ENCODE data around the gene AMN1. TPM values are rescaled to one million over a fixed set of nuclear protein-coding genes. Genes with fewer than 3 reads are reported as not detected.

AMN1 gene
- total RNA-seq, 1 experiment from 2014 or later = 26.9 TPM

- RAD21 ChIA-PET (ENCODE audit: low non-redundant PET in 1 of 2, low total read pairs in 2 of 2, uncharacterized antibody in 2 of 2, unreplicated experiment in 2 of 2) = no interaction called here
- BruUV-seq (replicated peaks) = no TSS peak
- no peak for TF ChIP-seq EZH2phosphoT487 (IDR thresholded peaks at IDR 0.05; ENCODE audit: borderline replicate concordance)
- TF ChIP-seq JUND (IDR thresholded peaks at IDR 0.05) = no peak
- no peak for TF ChIP-seq POLR2A (IDR thresholded peaks at IDR 0.05; ENCODE audit: borderline replicate concordance, extremely low read depth, insufficient read depth, insufficient read length)
- no peak for TF ChIP-seq ZFX (IDR thresholded peaks at IDR 0.05)
- TF ChIP-seq ELF1 (IDR thresholded peaks at IDR 0.05; ENCODE audit: borderline replicate concordance, low read depth) = no peak
- TF ChIP-seq ZNF274 (IDR thresholded peaks at IDR 0.05; ENCODE audit: low read depth, low read length) = no peak
- no peak for TF ChIP-seq RAD21 (IDR thresholded peaks at IDR 0.05; ENCODE audit: low read depth)
- TF ChIP-seq MAX (IDR thresholded peaks at IDR 0.05) = no peak
- no peak for TF ChIP-seq REST (IDR thresholded peaks at IDR 0.05; ENCODE audit: low read depth)
- no peak for TF ChIP-seq YY1 (IDR thresholded peaks at IDR 0.05; ENCODE audit: extremely low read depth, insufficient replicate concordance, low read depth, low read length)
- Histone ChIP-seq H3K9ac (ENCODE audit: low read length) (no peak overlapping the region), H4K20me1 (ENCODE audit: insufficient read depth) (no peaks in the 10 kb centered on the region), H3K4me1 (ENCODE audit: control insufficient read depth in 1 of 2, insufficient read depth in 2 of 2, low read length in 2 of 2) (no peaks in the 10 kb centered on the region), H3K4me2 (ENCODE audit: low read length) (no peak overlapping the region), H3K27ac (ENCODE audit: low read depth, low read length) (no peak overlapping the region), H2AFZ (ENCODE audit: low read depth, low read length, poor library complexity, severe bottlenecking) (no peak overlapping the region), H3K9me2 (ENCODE audit: insufficient read depth) (no peaks in the 10 kb centered on the region; the same call in 1 of the 2 replicates), H3K36me3 (ENCODE audit: control insufficient read depth in 1 of 2, insufficient read depth in 2 of 2, low read length in 2 of 2) (no peaks in the 10 kb centered on the region), H3K27me3 (ENCODE audit: insufficient read depth, low read length) (no peaks in the 10 kb centered on the region), H3K4me3 (replicated peaks in 1 of 2; ENCODE audit: low read depth in 1 of 2, low read length in 2 of 2) (no peak overlapping the region), H3K79me2 (ENCODE audit: insufficient read depth, low read length) (no peaks in the 10 kb centered on the region), H3K9me3 (ENCODE audit: control insufficient read depth in 1 of 2, insufficient read depth in 1 of 2, low read depth in 1 of 2, low read length in 2 of 2) (no peaks in the 10 kb centered on the region)
- DNase-seq (ENCODE audit: low read depth, low spot score) (no peak), ATAC-seq (no peak)
- CTCF ChIA-PET = interaction anchor here (1.7 kb wide), 1 partner anchor 9 kb away, joined by 4 read pairs; no protein-coding TSS in a partner anchor
- intact Hi-C loops (cut with micrococcal nuclease) = no loop called here
- POLR2A ChIA-PET = interaction anchor here (0.6 kb wide), 1 partner anchor 9 kb away, joined by 3 read pairs; no protein-coding TSS in a partner anchor
These were observed 84.3 kb downstream of the AMN1 start for GRCh38 chr12:31644536-31644935.
